Bronchial epithelial cell (primary cell): ENCODE results near the gene SEZ6L. TPM values are rescaled to one million over a fixed set of nuclear protein-coding genes. Genes with fewer than 3 reads are reported as not detected.

Experiments used
- DNase-seq: peaks from one replicate; pipeline ENCODE4 v3.0.0-alpha.2; 2010; ENCODE audit warnings: low read depth
- FAIRE-seq: peaks from 2 replicates; lab custom pipeline; 2011; peaks lifted over from hg19 to GRCh38; lab: Jason Lieb, UNC
- H3K27me3 ChIP-seq: 2 replicates; pipeline ENCODE4 v1.5.1; 2011; ENCODE audit warnings: low read length; ENCODE audit not compliant: control insufficient read depth, insufficient read depth
- H3K36me3 ChIP-seq: 2 replicates; pipeline ENCODE4 v1.5.1; 2011; ENCODE audit warnings: low read length; ENCODE audit not compliant: control insufficient read depth, insufficient read depth
- H3K4me3 ChIP-seq: 2 replicates; pipeline ENCODE4 v1.5.1; 2011; ENCODE audit warnings: mild to moderate bottlenecking, low read depth, low read length, control low read depth
- total RNA-seq: library from RNA; depleted of rRNA; stranded (reverse); fragments of >200 nt; gene quantifications from 2 replicates; pipeline ENCODE4 v1.2.1, GENCODE V29; 2014
- TF ChIP-seq, protein P1 (sequence below): IDR thresholded peaks from 2 replicates; pipeline ENCODE4 v1.5.1; 2011; ENCODE audit warnings: mild to moderate bottlenecking, moderate library complexity, low read length, control low read depth, inconsistent platforms; ENCODE audit not compliant: insufficient read depth, severe bottlenecking

SEZ6L gene
- total RNA-seq, 1 donor from 2014 or later, result not detected

DNA sequence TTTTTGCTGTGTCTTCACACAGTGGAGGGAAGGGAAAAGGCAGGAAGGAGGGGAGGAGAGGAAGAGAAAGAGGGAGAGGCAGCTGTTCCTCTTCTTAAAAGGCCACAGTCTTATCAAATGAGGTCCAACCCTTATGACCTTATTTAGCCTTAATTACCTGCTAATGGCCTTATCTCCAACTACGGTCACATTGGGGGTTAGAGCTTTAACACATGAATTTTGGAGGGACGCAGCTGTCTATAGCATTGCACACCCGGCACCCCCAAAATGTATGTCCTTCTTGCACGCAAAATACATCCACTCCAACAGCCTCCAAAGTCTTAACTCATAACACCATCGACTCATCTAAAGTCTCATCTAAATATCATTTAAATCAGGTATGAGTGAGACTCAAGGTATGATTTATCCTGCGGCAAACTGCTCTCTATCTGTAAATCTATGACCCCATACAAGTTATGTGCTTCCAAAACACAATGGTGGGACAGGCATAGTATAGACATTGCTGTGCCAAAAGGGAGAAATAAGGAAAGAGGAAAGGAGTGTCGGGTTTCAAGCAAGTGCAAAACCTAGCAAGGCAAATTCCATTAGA lies 214.8 kb downstream of the SEZ6L start:
- FAIRE-seq (no peak), DNase-seq (no peak)
- Histone ChIP-seq H3K36me3 (no peaks in the 10 kb centered on the region), H3K27me3 (peaks cover 1% of the 10 kb centered on the region), H3K4me3 (no peak overlapping the region)
- TF ChIP-seq, protein P1, sequence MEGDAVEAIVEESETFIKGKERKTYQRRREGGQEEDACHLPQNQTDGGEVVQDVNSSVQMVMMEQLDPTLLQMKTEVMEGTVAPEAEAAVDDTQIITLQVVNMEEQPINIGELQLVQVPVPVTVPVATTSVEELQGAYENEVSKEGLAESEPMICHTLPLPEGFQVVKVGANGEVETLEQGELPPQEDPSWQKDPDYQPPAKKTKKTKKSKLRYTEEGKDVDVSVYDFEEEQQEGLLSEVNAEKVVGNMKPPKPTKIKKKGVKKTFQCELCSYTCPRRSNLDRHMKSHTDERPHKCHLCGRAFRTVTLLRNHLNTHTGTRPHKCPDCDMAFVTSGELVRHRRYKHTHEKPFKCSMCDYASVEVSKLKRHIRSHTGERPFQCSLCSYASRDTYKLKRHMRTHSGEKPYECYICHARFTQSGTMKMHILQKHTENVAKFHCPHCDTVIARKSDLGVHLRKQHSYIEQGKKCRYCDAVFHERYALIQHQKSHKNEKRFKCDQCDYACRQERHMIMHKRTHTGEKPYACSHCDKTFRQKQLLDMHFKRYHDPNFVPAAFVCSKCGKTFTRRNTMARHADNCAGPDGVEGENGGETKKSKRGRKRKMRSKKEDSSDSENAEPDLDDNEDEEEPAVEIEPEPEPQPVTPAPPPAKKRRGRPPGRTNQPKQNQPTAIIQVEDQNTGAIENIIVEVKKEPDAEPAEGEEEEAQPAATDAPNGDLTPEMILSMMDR, result no peak

- TF ChIP-seq, protein P1, result no peak
- DNase-seq, result no peak
- Histone ChIP-seq H3K27me3 (peaks cover 1% of the 10 kb centered on the region), H3K36me3 (no peaks in the 10 kb centered on the region), H3K4me3 (no peak overlapping the region)
- FAIRE-seq, result no peak
These were observed 215.9 kb downstream of the SEZ6L start for GRCh38 chr22:26385164-26385563.

- FAIRE-seq (no peak), DNase-seq (no peak)
- H3K4me3 ChIP-seq, result no peak overlapping the region
- H3K36me3 ChIP-seq, result no peaks in the 10 kb centered on the region
- H3K27me3 ChIP-seq, result peaks cover 1% of the 10 kb centered on the region
- TF ChIP-seq, protein P1, result no peak
These were observed 219.9 kb downstream of the SEZ6L start for GRCh38 chr22:26389125-26389524.

DNA sequence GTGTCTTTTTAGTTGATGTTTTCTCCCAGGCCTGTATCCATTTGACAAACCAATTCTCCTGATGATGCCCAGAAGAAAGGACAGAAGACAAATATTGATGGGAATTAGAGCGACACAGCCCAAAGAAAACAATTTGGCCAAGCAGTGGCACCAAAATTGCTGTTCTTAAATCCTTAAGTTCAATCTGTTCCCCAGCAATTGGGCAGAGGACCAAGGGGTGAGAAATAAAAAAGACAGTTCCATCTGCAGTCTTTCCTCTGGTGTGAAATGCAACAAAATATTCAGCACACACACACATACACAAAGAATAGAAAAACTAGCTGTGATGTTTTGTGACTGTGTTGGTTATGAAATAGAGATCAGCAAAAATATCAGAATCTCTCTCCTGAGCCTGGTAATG lies 221.8 kb downstream of the SEZ6L start:
- FAIRE-seq, result no peak
- Histone ChIP-seq H3K4me3 (no peak overlapping the region), H3K27me3 (no peaks in the 10 kb centered on the region), H3K36me3 (no peaks in the 10 kb centered on the region)
- TF ChIP-seq, protein P1, result no peak
- DNase-seq, result no peak

GRCh38 chr22:26391623-26392022 lies 222.4 kb downstream of the SEZ6L start:
- FAIRE-seq (no peak), DNase-seq (no peak)
- Histone ChIP-seq H3K4me3 (no peak overlapping the region), H3K36me3 (no peaks in the 10 kb centered on the region), H3K27me3 (no peaks in the 10 kb centered on the region)
- TF ChIP-seq, protein P1, result no peak

DNA sequence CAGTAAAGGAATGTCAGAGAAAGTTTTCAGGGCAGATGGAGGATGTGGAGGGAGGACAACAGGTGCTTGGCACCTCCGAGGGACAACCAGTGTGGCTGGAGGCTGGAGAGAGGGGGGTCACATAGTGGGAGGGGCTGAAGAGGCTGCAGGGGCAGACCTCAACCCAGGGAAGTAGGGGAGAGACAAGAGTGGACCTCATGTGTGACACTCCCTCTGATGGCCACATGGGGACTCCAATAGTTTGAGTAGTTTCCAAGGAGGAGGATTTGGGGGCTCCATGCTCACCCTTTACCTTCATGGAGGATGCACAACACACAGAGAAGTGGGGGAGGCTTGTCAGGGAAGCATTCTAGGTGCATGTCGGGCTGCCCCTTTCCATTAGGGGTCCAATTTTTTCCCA lies 224.7 kb downstream of the SEZ6L start:
- Histone ChIP-seq H3K4me3 (no peak overlapping the region), H3K27me3 (no peaks in the 10 kb centered on the region), H3K36me3 (no peaks in the 10 kb centered on the region)
- DNase-seq (no peak), FAIRE-seq (no peak)
- TF ChIP-seq, protein P1, result no peak
